HEK293 (cell line): Measurements from ENCODE around the gene KCNK6.

ENCODE experiments used
- GLI2 ChIP-seq: fragments of 450-650 bp; formaldehyde crosslinking; IDR thresholded peaks from 2 replicates; pipeline ENCODE4; 2017; ENCODE audit warnings: missing biosample characterization, missing genetic modification characterization, low read depth, borderline replicate concordance
- KLF16 ChIP-seq: fragments of 450-650 bp; formaldehyde crosslinking; IDR thresholded peaks from 2 replicates; pipeline ENCODE4 v1.5.1; 2017; ENCODE audit warnings: missing biosample characterization, missing genetic modification characterization
- KLF8 ChIP-seq: fragments of 450-650 bp; formaldehyde crosslinking; IDR thresholded peaks from 2 replicates; pipeline ENCODE4 v1.5.1; 2016; ENCODE audit warnings: missing biosample characterization, missing genetic modification characterization
- MZF1 ChIP-seq: fragments of 450-650 bp; formaldehyde crosslinking; IDR thresholded peaks from 2 replicates; pipeline ENCODE4 v1.5.1; 2017; ENCODE audit warnings: missing biosample characterization, missing genetic modification characterization, borderline replicate concordance
- REST ChIP-seq: fragments of 450-650 bp; formaldehyde crosslinking; IDR thresholded peaks from 2 replicates; pipeline ENCODE4 v1.5.1; 2016; ENCODE audit warnings: missing biosample characterization, missing genetic modification characterization
- ZBTB11 ChIP-seq: fragments of 450-650 bp; formaldehyde crosslinking; conservative IDR thresholded peaks from 2 replicates; pipeline ENCODE4 v1.5.1; 2016; ENCODE audit warnings: low read depth, missing biosample characterization, missing genetic modification characterization
- ZBTB17 ChIP-seq: fragments of 450-650 bp; formaldehyde crosslinking; IDR thresholded peaks from 2 replicates; pipeline ENCODE4 v1.5.1; 2016; ENCODE audit warnings: missing biosample characterization, missing genetic modification characterization
- ZBTB7A ChIP-seq: fragments of 450-650 bp; formaldehyde crosslinking; IDR thresholded peaks from 2 replicates; pipeline ENCODE4 v1.5.1; 2016; ENCODE audit warnings: low read depth, missing biosample characterization, missing genetic modification characterization
- ZFP41 ChIP-seq: fragments of 450-650 bp; formaldehyde crosslinking; IDR thresholded peaks from 2 replicates; pipeline ENCODE4 v1.5.1; 2016; ENCODE audit warnings: missing biosample characterization, missing genetic modification characterization, borderline replicate concordance
- ZIC2 ChIP-seq: fragments of 450-650 bp; formaldehyde crosslinking; IDR thresholded peaks from 2 replicates; pipeline ENCODE4 v1.5.1; 2016; ENCODE audit warnings: missing biosample characterization, missing genetic modification characterization
- ZNF10 ChIP-seq: fragments of 450-650 bp; formaldehyde crosslinking; IDR thresholded peaks from 2 replicates; pipeline ENCODE4 v1.5.1; 2017; ENCODE audit warnings: missing biosample characterization, missing genetic modification characterization
- ZNF2 ChIP-seq: fragments of 450-650 bp; formaldehyde crosslinking; IDR thresholded peaks from 2 replicates; pipeline ENCODE4 v1.5.1; 2016; ENCODE audit warnings: missing biosample characterization, missing genetic modification characterization
- ZNF239 ChIP-seq: fragments of 450-650 bp; formaldehyde crosslinking; IDR thresholded peaks from 2 replicates; pipeline ENCODE4 v1.5.1; 2016; ENCODE audit warnings: missing biosample characterization, missing genetic modification characterization
- ZNF274 ChIP-seq, 2 experiments: fragments of 200-500 bp in 1 of 2; fragments of 450-650 bp in 1 of 2; sonication (Bioruptor generic) in 1 of 2; formaldehyde crosslinking in 1 of 2; IDR thresholded peaks; 2 replicates each; pipeline versions ENCODE4 v1.5.1 to v1.6.1; 2014 to 2016; ENCODE audit warnings: borderline replicate concordance in 1 of 2, inconsistent platforms in 1 of 2, low read length in 1 of 2, missing biosample characterization in 1 of 2, missing genetic modification characterization in 1 of 2
- ZNF292 ChIP-seq: fragments of 450-650 bp; formaldehyde crosslinking; IDR thresholded peaks from 2 replicates; pipeline ENCODE4 v1.5.1; 2016; ENCODE audit warnings: low read depth, missing biosample characterization, missing genetic modification characterization, borderline replicate concordance
- ZNF335 ChIP-seq: fragments of 450-650 bp; formaldehyde crosslinking; conservative IDR thresholded peaks from 2 replicates; pipeline ENCODE4 v1.5.1; 2016; ENCODE audit warnings: missing biosample characterization, missing genetic modification characterization
- ZNF366 ChIP-seq: fragments of 450-650 bp; formaldehyde crosslinking; conservative IDR thresholded peaks from 2 replicates; pipeline ENCODE4 v1.5.1; 2016; ENCODE audit warnings: missing biosample characterization, missing genetic modification characterization
- ZNF37A ChIP-seq: fragments of 450-650 bp; IDR thresholded peaks from 2 replicates; pipeline ENCODE4 v1.5.1; 2018; ENCODE audit warnings: missing biosample characterization, missing genetic modification characterization
- ZNF391 ChIP-seq: fragments of 450-650 bp; formaldehyde crosslinking; IDR thresholded peaks from 2 replicates; pipeline ENCODE4 v1.5.1; 2016; ENCODE audit warnings: low read depth, missing biosample characterization, missing genetic modification characterization, borderline replicate concordance
- ZNF510 ChIP-seq: fragments of 450-650 bp; formaldehyde crosslinking; IDR thresholded peaks from 2 replicates; pipeline ENCODE4 v1.5.1; 2018; ENCODE audit warnings: mild to moderate bottlenecking, missing genetic modification characterization, missing biosample characterization; ENCODE audit not compliant: insufficient replicate concordance
- ZNF610 ChIP-seq: fragments of 450-650 bp; formaldehyde crosslinking; IDR thresholded peaks from 2 replicates; pipeline ENCODE4 v1.5.1; 2016; ENCODE audit warnings: missing biosample characterization, missing genetic modification characterization, borderline replicate concordance
- ZNF639 ChIP-seq: fragments of 450-650 bp; formaldehyde crosslinking; IDR thresholded peaks from 2 replicates; pipeline ENCODE4 v1.5.1; 2016; ENCODE audit warnings: missing biosample characterization, missing genetic modification characterization
- ZNF704 ChIP-seq: fragments of 450-650 bp; formaldehyde crosslinking; IDR thresholded peaks from 2 replicates; pipeline ENCODE4 v1.5.1; 2016; ENCODE audit warnings: missing biosample characterization, missing genetic modification characterization
- ZNF777 ChIP-seq: fragments of 450-650 bp; formaldehyde crosslinking; IDR thresholded peaks from 2 replicates; pipeline ENCODE4 v1.5.1; 2017; ENCODE audit warnings: missing biosample characterization, missing genetic modification characterization, borderline replicate concordance
- ZSCAN16 ChIP-seq: fragments of 450-650 bp; formaldehyde crosslinking; IDR thresholded peaks from 2 replicates; pipeline ENCODE4 v1.5.1; 2016; ENCODE audit warnings: missing biosample characterization, missing genetic modification characterization
- ZXDB ChIP-seq: fragments of 450-650 bp; formaldehyde crosslinking; IDR thresholded peaks from 2 replicates; pipeline ENCODE4 v1.5.1; 2016; ENCODE audit warnings: missing biosample characterization, missing genetic modification characterization
- TF ChIP-seq, protein P1 (sequence below): fragments of 450-650 bp; formaldehyde crosslinking; IDR thresholded peaks from 2 replicates; pipeline ENCODE4 v1.5.1; 2016; ENCODE audit warnings: missing biosample characterization, missing genetic modification characterization

KCNK6 gene

DNA sequence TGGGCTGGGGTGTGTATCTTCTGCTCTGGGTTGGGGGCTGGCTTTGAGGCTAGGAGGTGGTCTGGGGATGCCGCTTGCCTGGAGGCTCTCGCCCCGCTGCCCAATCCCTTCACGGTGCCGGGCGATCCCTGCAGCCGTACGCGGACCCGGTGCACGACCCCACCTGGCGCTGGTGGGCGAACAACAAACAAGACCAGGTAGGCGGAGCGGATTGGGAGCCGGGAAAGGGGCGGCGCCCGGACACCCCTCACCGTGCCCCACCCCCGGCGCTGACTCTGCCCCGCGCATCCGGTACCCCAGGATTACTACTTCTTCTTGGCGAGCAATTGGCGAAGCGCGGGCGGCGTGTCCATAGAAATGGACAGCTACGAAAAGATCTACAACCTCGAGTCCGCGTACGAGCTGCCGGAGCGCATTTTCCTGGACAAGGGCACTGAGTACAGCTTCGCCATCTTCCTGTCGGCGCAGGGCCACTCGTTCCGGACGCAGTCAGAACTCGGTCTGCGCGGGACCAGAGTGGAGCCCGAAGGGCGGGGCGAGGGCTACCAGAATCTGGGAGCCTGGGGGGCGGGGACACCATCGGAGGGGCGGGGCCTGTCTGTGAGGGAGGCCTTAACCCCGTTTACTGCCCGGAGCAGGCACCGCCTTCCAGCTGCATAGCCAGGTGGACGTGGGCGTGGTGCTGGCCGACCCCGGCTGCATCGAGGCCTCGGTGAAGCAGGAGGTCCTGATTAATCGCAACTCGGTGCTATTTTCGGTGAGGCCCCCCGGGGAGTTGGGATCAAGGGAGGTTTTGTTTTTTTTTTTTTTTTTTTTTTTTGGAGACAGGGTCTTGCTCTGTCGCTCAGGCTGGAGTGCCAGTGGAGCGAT lies 42.7 kb downstream of the KCNK6 start (continued):
- peak; percentile 95 for TF ChIP-seq ZNF335
- TF ChIP-seq MZF1 (tag by site-specific recombination): no peak
- no peak for TF ChIP-seq ZNF704 (tag by site-specific recombination)
- TF ChIP-seq ZBTB11 (tag by site-specific recombination): peak; percentile 89
- no peak for TF ChIP-seq ZSCAN16 (tag by site-specific recombination)
- no peak for TF ChIP-seq GLI2
- TF ChIP-seq ZNF391: peak; percentile 25; the same call in 1 of the 2 replicates
- TF ChIP-seq ZFP41 (tag by site-specific recombination): no peak
- TF ChIP-seq KLF8 (tag by site-specific recombination): peak; percentile 80
- peak; percentile 29; the same call in 1 of the 2 replicates for TF ChIP-seq ZNF777 (tag by site-specific recombination)
- no peak for TF ChIP-seq ZNF37A (tag by site-specific recombination)
- no peak; the same call in none of the 2 replicates for TF ChIP-seq REST (tag by site-specific recombination)
- no peak for TF ChIP-seq ZNF639 (tag by site-specific recombination)
- no peak for TF ChIP-seq ZNF239 (tag by site-specific recombination)
- TF ChIP-seq ZNF274 (IDR thresholded peaks at IDR 0.05; ENCODE audit: low read length): no peak
- no peak for TF ChIP-seq ZNF274 (tag by site-specific recombination; IDR thresholded peaks at IDR 0.05; ENCODE audit: borderline replicate concordance)
- TF ChIP-seq KLF16: peak; percentile 94
- TF ChIP-seq ZXDB (tag by site-specific recombination): peak; percentile 66
- no peak for TF ChIP-seq ZNF292 (tag by site-specific recombination)
- TF ChIP-seq ZNF10 (tag by site-specific recombination): peak; percentile 50; the same call in 1 of the 2 replicates
- TF ChIP-seq ZBTB7A (tag by site-specific recombination): peak; percentile 90; the same call in 1 of the 2 replicates
- TF ChIP-seq ZBTB17 (tag by site-specific recombination): peak; percentile 91
- no peak for TF ChIP-seq ZNF510 (tag by site-specific recombination)
- TF ChIP-seq ZNF2: peak; percentile 69; the same call in 1 of the 2 replicates
- TF ChIP-seq, protein P1, sequence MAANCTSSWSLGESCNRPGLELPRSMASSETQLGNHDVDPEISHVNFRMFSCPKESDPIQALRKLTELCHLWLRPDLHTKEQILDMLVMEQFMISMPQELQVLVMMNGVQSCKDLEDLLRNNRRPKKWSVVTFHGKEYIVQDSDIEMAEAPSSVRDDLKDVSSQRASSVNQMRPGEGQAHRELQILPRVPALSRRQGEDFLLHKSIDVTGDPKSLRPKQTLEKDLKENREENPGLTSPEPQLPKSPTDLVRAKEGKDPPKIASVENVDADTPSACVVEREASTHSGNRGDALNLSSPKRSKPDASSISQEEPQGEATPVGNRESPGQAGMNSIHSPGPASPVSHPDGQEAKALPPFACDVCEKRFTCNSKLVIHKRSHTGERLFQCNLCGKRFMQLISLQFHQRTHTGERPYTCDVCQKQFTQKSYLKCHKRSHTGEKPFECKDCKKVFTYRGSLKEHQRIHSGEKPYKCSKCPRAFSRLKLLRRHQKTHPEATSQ (tag by site-specific recombination): 0 out of 2 replicates have a peak, but pooled peaks have one; percentile 44
- TF ChIP-seq ZNF610 (tag by site-specific recombination): 0 out of 2 replicates have a peak, but pooled peaks have one; percentile 29
- peak; percentile 44; the same call in 1 of the 2 replicates for TF ChIP-seq ZNF366
- peak; percentile 56 for TF ChIP-seq ZIC2 (tag by site-specific recombination)
